Calu3 (cell line): ENCODE results near the gene HORMAD1. TPM values are rescaled to one million over a fixed set of nuclear protein-coding genes. Genes with fewer than 3 reads are reported as not detected.
"Not testable (repeated sequence)": the region's sequence is repeated elsewhere in the genome, so short reads cannot be mapped to it uniquely, and the experiment has no call there.

ENCODE experiments used
- BruUV-seq: library from RNA; stranded (reverse); fragments of 400-500 nt; replicated peaks from 2 replicates; lab custom pipeline; 2021; lab: Mats Ljungman, UMichigan
- CTCF ChIA-PET: fragments of 300-600 bp; sonication (Branson Sonifier 250); formaldehyde crosslinking; loops from one replicate; lab custom pipeline; 2022; ENCODE audit warnings: antibody characterized with exemption; lab: Charles Lee
- DNase-seq: peaks from one replicate; pipeline ENCODE4 v3.0.0; 2022
- H3K27ac Mint-ChIP-seq: one replicate; pipeline ENCODE4 v1.8.0; 2022; ENCODE audit warnings: mixed read lengths; ENCODE audit not compliant: unreplicated experiment
- H3K27me3 Mint-ChIP-seq: one replicate; pipeline ENCODE4 v1.8.0; 2022; ENCODE audit warnings: mixed read lengths; ENCODE audit not compliant: unreplicated experiment
- H3K36me3 Mint-ChIP-seq: one replicate; pipeline ENCODE4 v1.8.0; 2022; ENCODE audit warnings: mild to moderate bottlenecking, moderate library complexity, mixed read lengths; ENCODE audit not compliant: insufficient read depth, unreplicated experiment
- H3K4me1 Mint-ChIP-seq: one replicate; pipeline ENCODE4 v1.8.0; 2022; ENCODE audit warnings: mild to moderate bottlenecking, low read depth, mixed read lengths; ENCODE audit not compliant: unreplicated experiment
- H3K4me3 Mint-ChIP-seq: one replicate; pipeline ENCODE4 v1.8.0; 2022; ENCODE audit warnings: mild to moderate bottlenecking, low read depth, moderate library complexity, mixed read lengths; ENCODE audit not compliant: unreplicated experiment
- H3K9me3 Mint-ChIP-seq: one replicate; pipeline ENCODE4 v1.8.0; 2022; ENCODE audit warnings: low read depth, mixed read lengths; ENCODE audit not compliant: unreplicated experiment
- intact Hi-C: fragments of 100-400 bp; cut with micrococcal nuclease; formaldehyde crosslinking; loops from one replicate; pipeline ENCODE4 v1.10.0; 2022; ENCODE audit not compliant: unreplicated experiment
- total RNA-seq: library from RNA; stranded (reverse); gene quantifications from 2 replicates; pipeline ENCODE4 v1.2.3, GENCODE V29; 2022
- TF ChIP-seq, protein P1 (sequence below): fragments of 200-600 bp; IDR thresholded peaks from one replicate; pipeline ENCODE4 v1.8.0; 2022; ENCODE audit warnings: antibody characterized with exemption; ENCODE audit not compliant: unreplicated experiment

HORMAD1 gene
- total RNA-seq, 1 experiment from 2014 or later, result not detected

DNA sequence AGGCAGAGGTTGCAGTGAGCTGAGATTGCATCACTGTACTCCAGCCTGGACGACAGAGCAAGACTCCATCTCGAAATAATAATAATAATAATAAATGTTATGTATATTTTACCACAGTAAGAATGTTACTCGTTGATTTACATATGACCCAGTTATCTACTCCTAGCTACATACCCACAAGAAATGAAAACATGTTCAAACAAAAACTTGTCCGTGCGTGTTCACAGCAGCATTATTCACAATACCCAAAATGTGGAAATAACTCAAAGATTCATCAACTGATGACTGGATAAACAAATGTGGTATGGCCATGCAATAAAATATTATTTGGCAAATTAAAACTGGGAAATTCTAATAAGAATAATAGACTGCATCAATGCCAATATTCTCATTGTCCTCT lies 59.5 kb downstream of the HORMAD1 start:
- CTCF ChIA-PET, result no interaction called here
- no TSS peak for BruUV-seq
- intact Hi-C loops, result no loop called here

DNA sequence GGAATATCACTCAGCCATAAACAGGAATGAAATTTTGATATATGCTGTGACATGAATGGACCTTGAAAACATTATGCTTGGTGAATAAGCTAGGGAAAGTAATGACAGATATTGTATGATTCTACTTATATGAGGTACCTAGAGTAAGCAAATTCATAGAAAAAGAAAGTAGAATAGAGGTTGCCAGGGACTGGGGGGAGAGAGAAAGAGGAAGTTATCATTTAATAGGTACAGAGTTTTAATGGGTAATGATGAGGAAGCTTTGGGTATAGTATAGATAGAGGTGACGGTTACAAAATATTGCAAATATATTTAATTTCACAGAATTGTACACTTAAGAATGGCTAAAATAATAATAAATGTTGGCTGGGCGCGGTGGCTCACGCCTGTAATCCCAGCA lies 60.1 kb downstream of the HORMAD1 start:
- Mint-ChIP-seq H3K36me3 (peaks cover 51% of the 10 kb centered on the region), H3K27ac (peak overlapping the region; percentile 2), H3K4me1 (peaks cover 14% of the 10 kb centered on the region), H3K27me3 (no peaks in the 10 kb centered on the region), H3K4me3 (no peak overlapping the region), H3K9me3 (no peaks in the 10 kb centered on the region)
- TF ChIP-seq, protein P1, sequence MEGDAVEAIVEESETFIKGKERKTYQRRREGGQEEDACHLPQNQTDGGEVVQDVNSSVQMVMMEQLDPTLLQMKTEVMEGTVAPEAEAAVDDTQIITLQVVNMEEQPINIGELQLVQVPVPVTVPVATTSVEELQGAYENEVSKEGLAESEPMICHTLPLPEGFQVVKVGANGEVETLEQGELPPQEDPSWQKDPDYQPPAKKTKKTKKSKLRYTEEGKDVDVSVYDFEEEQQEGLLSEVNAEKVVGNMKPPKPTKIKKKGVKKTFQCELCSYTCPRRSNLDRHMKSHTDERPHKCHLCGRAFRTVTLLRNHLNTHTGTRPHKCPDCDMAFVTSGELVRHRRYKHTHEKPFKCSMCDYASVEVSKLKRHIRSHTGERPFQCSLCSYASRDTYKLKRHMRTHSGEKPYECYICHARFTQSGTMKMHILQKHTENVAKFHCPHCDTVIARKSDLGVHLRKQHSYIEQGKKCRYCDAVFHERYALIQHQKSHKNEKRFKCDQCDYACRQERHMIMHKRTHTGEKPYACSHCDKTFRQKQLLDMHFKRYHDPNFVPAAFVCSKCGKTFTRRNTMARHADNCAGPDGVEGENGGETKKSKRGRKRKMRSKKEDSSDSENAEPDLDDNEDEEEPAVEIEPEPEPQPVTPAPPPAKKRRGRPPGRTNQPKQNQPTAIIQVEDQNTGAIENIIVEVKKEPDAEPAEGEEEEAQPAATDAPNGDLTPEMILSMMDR, result no peak
- no peak for DNase-seq
- CTCF ChIA-PET, result no interaction called here
- intact Hi-C loops, result no loop called here
- BruUV-seq, result no TSS peak

More for the DNA sequence above, 59.5 kb downstream of the HORMAD1 start:
- H3K36me3 Mint-ChIP-seq, result peaks cover 53% of the 10 kb centered on the region
- no peak overlapping the region for H3K4me3 Mint-ChIP-seq
- H3K27ac Mint-ChIP-seq, result no peak overlapping the region
- TF ChIP-seq, protein P1, result no peak
- peaks cover 19% of the 10 kb centered on the region for H3K4me1 Mint-ChIP-seq
- no peak for DNase-seq
- H3K9me3 Mint-ChIP-seq, result no peaks in the 10 kb centered on the region
- no peaks in the 10 kb centered on the region for H3K27me3 Mint-ChIP-seq

DNA sequence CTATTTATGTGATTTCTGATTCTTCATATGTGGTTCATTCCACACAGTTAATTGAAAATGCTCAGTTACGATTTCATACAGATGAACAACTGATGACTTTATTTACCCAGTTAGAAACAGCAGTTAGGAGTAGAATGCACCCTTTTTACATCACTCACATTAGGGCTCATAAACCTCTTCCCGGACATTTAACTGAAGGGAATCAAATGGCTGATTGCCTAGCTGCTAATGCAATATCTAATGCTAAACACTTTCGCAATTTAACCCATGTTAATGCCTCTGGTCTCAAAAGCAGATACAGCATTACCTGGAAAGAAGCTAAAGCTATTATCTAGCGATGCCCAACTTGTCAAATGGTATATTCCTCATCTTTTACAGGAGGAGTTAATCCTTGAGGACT lies 63.6 kb downstream of the HORMAD1 start:
- H3K4me3 Mint-ChIP-seq, intact Hi-C loops, H3K9me3 Mint-ChIP-seq, H3K27me3 Mint-ChIP-seq, H3K27ac Mint-ChIP-seq, DNase-seq, BruUV-seq: not testable (repeated sequence)
- H3K4me1 Mint-ChIP-seq, result peaks cover 14% of the 10 kb centered on the region
- peaks cover 54% of the 10 kb centered on the region for H3K36me3 Mint-ChIP-seq
- CTCF ChIA-PET, result interaction anchor here (0.6 kb wide), 1 partner anchor 156 kb away, joined by 4 read pairs; no protein-coding TSS in a partner anchor

DNA sequence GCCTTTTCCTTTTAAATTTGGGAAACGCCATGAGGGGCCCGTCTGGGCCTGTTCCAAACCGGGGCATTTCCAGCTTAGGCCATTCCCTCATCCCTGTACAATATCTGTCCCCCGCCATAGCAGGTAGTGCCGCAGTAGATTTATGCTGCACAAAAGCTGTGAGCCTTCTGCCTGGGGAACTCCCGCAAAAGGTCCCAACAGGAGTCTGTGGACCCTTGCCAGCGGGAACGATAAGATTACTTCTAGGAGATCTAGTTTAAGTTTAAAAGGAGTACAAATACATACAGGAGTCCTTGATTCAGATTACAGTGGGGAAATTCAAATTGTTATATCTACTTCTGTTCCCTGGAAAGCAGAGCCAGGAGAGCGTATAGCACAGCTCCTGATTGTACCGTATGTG lies 66.1 kb downstream of the HORMAD1 start:
- DNase-seq, H3K4me3 Mint-ChIP-seq, intact Hi-C loops, H3K27me3 Mint-ChIP-seq, H3K9me3 Mint-ChIP-seq, BruUV-seq, H3K27ac Mint-ChIP-seq, CTCF ChIA-PET: not testable (repeated sequence)
- Mint-ChIP-seq H3K4me1 (peaks cover 22% of the 10 kb centered on the region), H3K36me3 (peaks cover 59% of the 10 kb centered on the region)

DNA sequence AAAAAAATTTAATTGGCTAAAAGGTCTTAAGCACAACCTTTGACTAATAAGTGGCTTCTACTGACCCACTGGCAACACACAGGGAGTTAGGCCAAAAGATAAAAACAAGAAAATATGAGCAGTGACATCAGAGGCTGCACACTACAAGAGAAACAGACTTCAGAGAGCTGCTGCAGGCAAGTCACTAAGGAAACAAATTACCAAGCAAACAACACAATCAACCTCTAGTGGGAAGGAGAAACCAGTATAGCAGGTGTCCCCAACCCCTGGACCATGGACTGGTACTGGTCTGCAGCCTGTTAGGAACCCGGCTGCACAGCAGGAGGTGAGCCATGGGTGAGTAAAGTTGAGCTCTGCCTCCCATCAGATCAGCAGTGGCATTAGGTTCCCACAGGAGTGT lies 70.5 kb downstream of the HORMAD1 start:
- intact Hi-C loops, result no loop called here
- TF ChIP-seq, protein P1, result no peak
- peaks cover 63% of the 10 kb centered on the region for H3K36me3 Mint-ChIP-seq
- no peak overlapping the region for H3K27ac Mint-ChIP-seq
- no TSS peak for BruUV-seq
- DNase-seq, result peak; percentile 32
- H3K27me3 Mint-ChIP-seq, result no peaks in the 10 kb centered on the region
- no peaks in the 10 kb centered on the region for H3K9me3 Mint-ChIP-seq
- CTCF ChIA-PET, result interaction anchor here (0.6 to 0.7 kb wide), 2 partner anchors 229 to 238 kb away, joined by 5 read pairs; no protein-coding TSS in a partner anchor
- H3K4me1 Mint-ChIP-seq, result peaks cover 22% of the 10 kb centered on the region
- H3K4me3 Mint-ChIP-seq, result no peak overlapping the region
